Right lobe of liver (tissue), 6 donors: Measurements from ENCODE around the gene NDRG2. TPM values are rescaled to one million over a fixed set of nuclear protein-coding genes. Genes with fewer than 3 reads are reported as not detected.

Experiments used
- ATAC-seq, 4 donors: fragments of 200-7000 bp; cut with Tn5 transposase; one replicate each; pipeline ENCODE4 v1.9.1; 2020; ENCODE audit warnings: mild to moderate bottlenecking in 4 of 4, moderate library complexity in 4 of 4
- DNase-seq, 3 donors: peaks; one replicate each; pipeline ENCODE4 v3.0.0-alpha.2; 2020
- H3K27ac ChIP-seq, 3 donors: fragments of 200-600 bp; one replicate each; pipeline ENCODE4 v1.8.0; 2022
- H3K27me3 ChIP-seq, 2 donors: fragments of 200-600 bp; one replicate each; pipeline ENCODE4 v1.8.0; 2022
- H3K36me3 ChIP-seq, 4 donors: fragments of 200-600 bp; sonication (generic) in 1 of 4; one replicate each; pipeline versions ENCODE4 v1.5.1 to v1.8.0; 2017 to 2022; ENCODE audit warnings: control low read depth in 1 of 4
- H3K4me1 ChIP-seq, 4 donors: fragments of 200-600 bp; sonication (generic) in 1 of 4; one replicate each; pipeline versions ENCODE4 v1.5.1 to v1.8.0; 2017 to 2022; ENCODE audit warnings: control low read depth in 1 of 4
- H3K4me3 ChIP-seq, 3 donors: fragments of 200-600 bp; one replicate each; pipeline ENCODE4 v1.8.0; 2022
- H3K9me3 ChIP-seq, 4 donors: fragments of 200-600 bp; sonication (generic) in 1 of 4; one replicate each; pipeline versions ENCODE4 v1.5.1 to v1.8.0; 2017 to 2022; ENCODE audit warnings: control low read depth in 1 of 4
- CTCF ChIP-seq, 4 donors: fragments of 200-600 bp in 3 of 4; fragments of 450-650 bp in 1 of 4; IDR thresholded peaks; one replicate each; pipeline versions ENCODE4 v1.5.1 to v1.8.0; 2016 to 2022; ENCODE audit warnings: antibody characterized with exemption in 4 of 4, mild to moderate bottlenecking in 2 of 4
- POLR2A ChIP-seq: fragments of 450-650 bp; IDR thresholded peaks from one replicate; pipeline ENCODE4 v1.6.1; 2017; ENCODE audit warnings: antibody characterized with exemption, mild to moderate bottlenecking
- WGBS: methylation state at CpG from one replicate; pipeline ENCODE4 v1.1.6; 2018; ENCODE audit warnings: low coverage, low lambda C conversion rate; ENCODE audit not compliant: insufficient coverage; ENCODE audit errors: missing lambda C conversion rate; 5-methylcytosine and 5-hydroxymethylcytosine counted together
- intact Hi-C, 2 donors: fragments of 100-400 bp; cut with DNase I; formaldehyde crosslinking; loops; one replicate each; pipeline versions ENCODE4 v1.11.2 to v1.14.1; 2022
- total RNA-seq, 6 experiments: library from RNA; depleted of rRNA in 2 of 6; stranded (reverse); fragments of >200 nt in 2 of 6; fragmentation: NEBNext Ultra II Directional in 3 of 6; extraction: Animal tissue kit (Norgen Biotek cat#: 25700) in 3 of 6; gene quantifications; one replicate each; pipeline versions ENCODE4 v1.1.0 to v1.2.4, GENCODE V29; 2016 to 2023
- donor health status: DM: no; HTN: yes; CAD: no.
- donor health status: DM: no; HTN: no; CAD: no.
- donor health status: DM: no; HTN: no; CAD: no.
- donor health status: DM: no; HTN: yes; CAD: no.
- donor health status: DM: no; HTN: yes; CAD: no.

NDRG2 gene
- total RNA-seq, 6 experiments from 2014 or later = 92.2 to 255 (median 192) TPM

GRCh38 chr14:21038441-21039422 lies 13.9 kb upstream of the NDRG2 start:
- Histone ChIP-seq H3K36me3 (no peaks in the 10 kb centered on the region), H3K27ac (peak overlapping the region; percentile 40 to 56 (median 46)), H3K27me3 (no peaks in the 10 kb centered on the region), H3K9me3 (no peaks in the 10 kb centered on the region), H3K4me1 (peaks cover 2 to 53% (median 16%) of the 10 kb centered on the region in 4 donors), H3K4me3 (no peak overlapping the region)
- 13% methylated on average over 9 of the region's 10 CpGs for WGBS
- intact Hi-C loops = no loop called here
- DNase-seq (peak; percentile 82 to 94 (median 92)), ATAC-seq (peak; percentile 82 to 92 (median 85))
- TF ChIP-seq POLR2A = peak; percentile 29
- TF ChIP-seq CTCF (IDR thresholded peaks at IDR 0.05) = no peak

DNA sequence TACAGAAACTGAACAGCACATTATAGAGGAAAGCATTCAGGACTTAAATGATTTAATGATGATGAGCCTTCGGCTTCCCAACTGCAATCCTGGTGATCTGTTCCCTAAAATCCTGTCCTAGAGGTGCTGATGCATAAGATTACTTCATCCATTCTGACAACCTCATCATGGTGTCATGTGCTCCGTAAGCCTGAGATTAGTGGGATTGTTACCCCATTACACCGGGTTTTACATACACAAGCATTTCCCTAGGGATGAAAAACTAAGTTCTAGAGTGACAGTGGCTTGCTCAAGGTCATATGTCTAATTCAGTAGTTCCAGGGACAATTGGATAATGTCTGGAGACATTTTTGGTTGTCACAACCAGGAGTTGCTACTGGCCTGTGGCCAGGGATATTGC lies 12.3 kb upstream of the NDRG2 start:
- Histone ChIP-seq H3K27me3 (no peaks in the 10 kb centered on the region), H3K4me1 (peaks cover 0 to 39% (median 10%) of the 10 kb centered on the region in 4 donors), H3K9me3 (no peaks in the 10 kb centered on the region), H3K36me3 (no peaks in the 10 kb centered on the region), H3K4me3 (no peak overlapping the region), H3K27ac (no peak overlapping the region)
- no peak for TF ChIP-seq POLR2A
- no peak for TF ChIP-seq CTCF (IDR thresholded peaks at IDR 0.05)
- 69% methylated on average over 3 of the region's 3 CpGs for WGBS
- intact Hi-C loops = no loop called here
- ATAC-seq (no peak), DNase-seq (no peak)

DNA sequence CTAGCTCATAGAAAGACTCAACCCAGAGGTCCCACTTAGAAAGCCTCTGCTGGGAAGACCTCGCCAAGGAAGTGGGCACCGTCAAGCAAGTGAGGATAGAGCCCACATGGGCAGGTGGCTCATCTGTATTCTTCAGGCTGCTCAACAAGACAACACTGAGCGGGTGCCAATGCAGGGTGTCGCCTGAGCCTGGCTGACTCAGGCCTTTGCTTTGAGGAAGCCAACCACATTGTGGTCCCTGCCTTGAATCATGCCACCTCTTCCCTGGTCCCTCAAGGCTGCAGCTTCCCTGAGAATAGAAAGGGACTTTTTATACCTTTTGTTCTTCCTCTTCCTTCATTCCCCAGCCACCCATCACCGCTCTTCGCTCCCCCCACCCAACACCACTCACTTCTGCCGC lies 11.9 kb upstream of the NDRG2 start:
- Histone ChIP-seq H3K4me3 (no peak overlapping the region), H3K27ac (no peak overlapping the region), H3K36me3 (no peaks in the 10 kb centered on the region), H3K4me1 (peaks cover 0 to 35% (median 10%) of the 10 kb centered on the region in 4 donors), H3K27me3 (no peaks in the 10 kb centered on the region), H3K9me3 (no peaks in the 10 kb centered on the region)
- DNase-seq (no peak), ATAC-seq (no peak)
- WGBS = 88% methylated on average over 7 of the region's 7 CpGs
- TF ChIP-seq CTCF (IDR thresholded peaks at IDR 0.05) (no peak), POLR2A (no peak)
- intact Hi-C loops = no loop called here

- H3K4me3 ChIP-seq = no peak within 1 kb of the TSS
- H3K27ac ChIP-seq = no peak within 1 kb of the TSS
- intact Hi-C loops = no loop called here
- ATAC-seq = no peak
- TF ChIP-seq POLR2A (no peak), CTCF (IDR thresholded peaks at IDR 0.05) (no peak)
- no peaks in the 10 kb centered on the region for H3K27me3 ChIP-seq
- H3K36me3 ChIP-seq = no peaks in the 10 kb centered on the region
- H3K9me3 ChIP-seq = no peaks in the 10 kb centered on the region
- 67% methylated on average over 2 of the region's 5 CpGs for WGBS
- peaks cover 0 to 19% (median 8%) of the 10 kb centered on the region in 4 donors for H3K4me1 ChIP-seq
- no peak for DNase-seq
Measured at GRCh38 chr14:21034707-21035106, 9.8 kb upstream of the NDRG2 start, which contains the start of gene RNASE13. Gene RNASE13 (minus strand): TSS chr14:21034807. CDS start chr14:21034288, 519 bp downstream.
